Kidney (tissue), 22 donors: ENCODE measurements around the gene KRTAP12-3. TPM values are rescaled to one million over a fixed set of nuclear protein-coding genes. Genes with fewer than 3 reads are reported as not detected.
"Not testable (repeated sequence)": the region's sequence is repeated elsewhere in the genome, so short reads cannot be mapped to it uniquely, and the experiment has no call there.

ENCODE experiments used
- DNase-seq, 5 donors: peaks; one replicate each; pipeline ENCODE4 v3.0.0-alpha.2; 2013 to 2020
- FAIRE-seq: peaks from 2 replicates; lab custom pipeline; 2012; peaks lifted over from hg19 to GRCh38; lab: Jason Lieb, UNC
- H3K27ac ChIP-seq, 2 donors: one replicate each; pipeline ENCODE4 v1.7.0; 2013; ENCODE audit warnings: low read depth in 2 of 2, low read length in 2 of 2, inconsistent platforms in 1 of 2
- H3K27me3 ChIP-seq: one replicate; pipeline ENCODE4 v1.7.1; 2013; ENCODE audit warnings: low read length, inconsistent platforms; ENCODE audit not compliant: control insufficient read depth, insufficient read depth
- H3K36me3 ChIP-seq, 3 donors: one replicate each; pipeline versions ENCODE4 v1.7.0 to v1.7.1; 2013; ENCODE audit warnings: low read length in 3 of 3, control low read depth in 1 of 3, inconsistent platforms in 1 of 3; ENCODE audit not compliant: insufficient read depth in 3 of 3, control insufficient read depth in 2 of 3
- H3K4me1 ChIP-seq, 3 donors: one replicate each; pipeline versions ENCODE4 v1.7.0 to v1.7.1; 2013; ENCODE audit warnings: low read length in 3 of 3, inconsistent platforms in 1 of 3, low read depth in 1 of 3; ENCODE audit not compliant: control insufficient read depth in 2 of 3, insufficient read depth in 2 of 3
- H3K4me3 ChIP-seq, 3 donors: one replicate each; pipeline versions ENCODE4 v1.7.0 to v1.8.1; 2013; ENCODE audit warnings: low read length in 3 of 3, control low read depth in 1 of 3, inconsistent platforms in 1 of 3
- H3K9ac ChIP-seq, 3 donors: one replicate each; pipeline versions ENCODE4 v1.7.0 to v1.7.1; 2013; ENCODE audit warnings: low read length in 3 of 3, control low read depth in 1 of 3, inconsistent platforms in 1 of 3
- H3K9me3 ChIP-seq, 3 donors: one replicate each; pipeline versions ENCODE4 v1.7.0 to v1.7.1; 2013; ENCODE audit warnings: low read length in 3 of 3, control low read depth in 1 of 3, inconsistent platforms in 1 of 3; ENCODE audit not compliant: control insufficient read depth in 2 of 3, insufficient read depth in 1 of 3
- intact Hi-C: fragments of 100-400 bp; cut with DNase I; formaldehyde crosslinking; loops from one replicate; pipeline ENCODE4 v1.11.1; 2022
- long read RNA-seq, 10 donors: library from polyadenylated mRNA in 1 of 10; unstranded in 1 of 10; transcript quantifications; one replicate each; pipeline ENCODE4 v2.0.0 and lab custom pipeline, GENCODE V29; 2021 to 2026
- polyA plus RNA-seq: library from polyadenylated mRNA; stranded (reverse); fragments of 350-450 nt; fragmentation: Illumina TruSeq; extraction: RNeasy Lipid Tissue Mini Kit (QIAGEN cat#74804); gene quantifications from one replicate; pipeline ENCODE4 v1.2.3, GENCODE V29; 2014; ENCODE audit warnings: low read depth, low replicate concordance; ENCODE audit not compliant: insufficient read depth
- total RNA-seq: library from RNA; stranded (reverse); fragmentation: NEBNext Ultra II Directional; extraction: Animal tissue kit (Norgen Biotek cat#: 25700); gene quantifications from one replicate; pipeline ENCODE4 v1.2.1, GENCODE V29; 2021
- TF ChIP-seq, protein P1 (sequence below): IDR thresholded peaks from 3 replicates; pipeline ENCODE4 v1.5.1; 2012; ENCODE audit warnings: mild to moderate bottlenecking, moderate library complexity, borderline replicate concordance; ENCODE audit not compliant: insufficient read depth; ENCODE audit errors: extremely low read depth
- donor health status: control.
- donor health status: control.
- donor health status: control.
- donor health status: control.
- donor health status: control.
- donor health status: DM: yes; HTN: yes; CAD: no.
- donor health status: Normal renal cell carcinoma (clear cell type).

The KRTAP12-3 gene, protein sequence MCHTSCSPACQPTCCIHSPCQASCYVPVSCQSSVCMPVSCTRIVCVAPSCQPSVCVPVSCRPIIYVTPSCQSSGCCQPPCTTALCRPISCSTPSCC
- total RNA-seq: not detected
- polyA plus RNA-seq: not detected
- long read RNA-seq, donor 1: 0 reads
- long read RNA-seq, donor 2: 0 reads
- long read RNA-seq, donor 3: 0 reads
- long read RNA-seq, donor 4: 0 reads
- long read RNA-seq, donor 5: 0 reads
- long read RNA-seq, donor 6: 0 reads
- long read RNA-seq, donor 7: 0 reads
- long read RNA-seq, donor 8: 0 reads
- long read RNA-seq, donor 9: 0 reads
- long read RNA-seq, donor 10: 0 reads

DNA sequence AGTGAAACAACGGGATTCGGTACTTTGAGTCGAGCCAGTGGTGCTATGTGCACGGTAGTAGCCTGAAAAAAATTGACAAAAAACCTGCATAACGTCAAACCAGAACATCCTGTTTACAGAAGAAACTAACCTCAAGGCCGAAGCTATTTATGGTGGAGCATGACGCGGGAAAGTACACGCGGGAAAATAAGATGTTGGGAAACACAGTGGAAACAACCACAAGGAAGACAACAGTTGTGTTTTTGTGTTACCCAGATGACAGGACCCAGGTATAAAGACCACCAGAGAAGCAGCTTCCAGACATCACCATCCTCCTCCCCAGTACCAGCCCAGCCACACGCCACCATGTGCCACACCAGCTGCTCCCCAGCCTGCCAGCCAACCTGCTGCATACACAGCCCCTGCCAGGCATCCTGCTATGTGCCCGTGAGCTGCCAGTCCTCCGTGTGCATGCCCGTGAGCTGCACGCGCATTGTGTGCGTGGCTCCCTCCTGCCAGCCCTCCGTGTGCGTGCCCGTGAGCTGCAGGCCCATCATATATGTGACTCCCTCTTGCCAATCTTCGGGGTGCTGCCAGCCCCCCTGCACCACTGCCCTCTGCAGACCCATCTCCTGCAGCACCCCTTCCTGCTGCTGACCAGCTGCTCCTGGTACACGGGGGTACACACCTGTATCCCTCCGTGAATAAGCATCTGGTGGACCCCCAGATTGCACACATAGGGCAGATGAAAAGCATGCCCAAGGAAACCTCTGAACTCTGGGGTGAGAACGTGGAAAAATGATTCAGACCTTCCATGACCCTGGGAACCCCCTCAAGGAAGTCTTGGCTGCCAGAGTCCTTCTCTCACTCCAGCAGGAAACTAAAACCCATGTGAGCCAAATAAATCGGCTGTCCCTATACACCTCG lies at the start of gene KRTAP12-3:
KRTAP12-3 (plus strand) TSS at position 298 of the 906 bp plus-strand sequence; CDS start at position 346, 48 bp downstream.
- peak in 1 of 5 donors; percentile 65 for DNase-seq
- no peaks in the 10 kb centered on the region for H3K27me3 ChIP-seq
- no peaks in the 10 kb centered on the region for H3K4me1 ChIP-seq
- no peak for FAIRE-seq
- TF ChIP-seq, protein P1, sequence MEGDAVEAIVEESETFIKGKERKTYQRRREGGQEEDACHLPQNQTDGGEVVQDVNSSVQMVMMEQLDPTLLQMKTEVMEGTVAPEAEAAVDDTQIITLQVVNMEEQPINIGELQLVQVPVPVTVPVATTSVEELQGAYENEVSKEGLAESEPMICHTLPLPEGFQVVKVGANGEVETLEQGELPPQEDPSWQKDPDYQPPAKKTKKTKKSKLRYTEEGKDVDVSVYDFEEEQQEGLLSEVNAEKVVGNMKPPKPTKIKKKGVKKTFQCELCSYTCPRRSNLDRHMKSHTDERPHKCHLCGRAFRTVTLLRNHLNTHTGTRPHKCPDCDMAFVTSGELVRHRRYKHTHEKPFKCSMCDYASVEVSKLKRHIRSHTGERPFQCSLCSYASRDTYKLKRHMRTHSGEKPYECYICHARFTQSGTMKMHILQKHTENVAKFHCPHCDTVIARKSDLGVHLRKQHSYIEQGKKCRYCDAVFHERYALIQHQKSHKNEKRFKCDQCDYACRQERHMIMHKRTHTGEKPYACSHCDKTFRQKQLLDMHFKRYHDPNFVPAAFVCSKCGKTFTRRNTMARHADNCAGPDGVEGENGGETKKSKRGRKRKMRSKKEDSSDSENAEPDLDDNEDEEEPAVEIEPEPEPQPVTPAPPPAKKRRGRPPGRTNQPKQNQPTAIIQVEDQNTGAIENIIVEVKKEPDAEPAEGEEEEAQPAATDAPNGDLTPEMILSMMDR: no peak
- H3K9ac ChIP-seq: no peak within 1 kb of the TSS
- no peak within 1 kb of the TSS for H3K4me3 ChIP-seq
- no peak within 1 kb of the TSS for H3K27ac ChIP-seq
- no peaks in the 10 kb centered on the region for H3K36me3 ChIP-seq
- H3K9me3 ChIP-seq: peaks cover 0 to 11% (median 4%) of the 10 kb centered on the region in 3 donors
- intact Hi-C loops: no loop called here

DNA sequence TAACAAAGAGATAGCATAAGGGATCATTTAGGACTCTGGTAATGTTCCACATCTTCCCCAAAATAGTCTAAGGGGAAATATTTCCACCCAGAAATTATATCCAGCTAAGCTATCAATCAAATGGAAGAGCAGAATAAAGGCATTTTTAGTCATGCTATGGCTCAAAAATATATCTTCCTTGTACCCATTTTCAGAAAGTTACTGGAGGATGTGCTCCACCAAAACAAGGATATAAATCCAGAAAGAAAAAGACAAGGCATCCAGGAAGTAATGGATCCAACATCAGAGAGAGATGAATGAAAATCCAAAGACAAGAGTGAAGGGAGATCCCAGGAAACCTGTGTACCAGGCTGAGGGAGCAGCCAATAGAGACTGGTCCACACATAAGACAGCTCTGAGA lies 48.5 kb upstream of the KRTAP12-3 start:
- FAIRE-seq: no peak
- Histone ChIP-seq H3K27me3 (no peaks in the 10 kb centered on the region), H3K27ac (no peak overlapping the region), H3K9ac (no peak overlapping the region), H3K9me3 (peaks cover 0 to 5% (median 0%) of the 10 kb centered on the region in 3 donors), H3K4me3 (no peak overlapping the region), H3K36me3 (no peaks in the 10 kb centered on the region), H3K4me1 (no peaks in the 10 kb centered on the region)
- TF ChIP-seq, protein P1: no peak
- intact Hi-C loops: no loop called here
- no peak for DNase-seq

DNA sequence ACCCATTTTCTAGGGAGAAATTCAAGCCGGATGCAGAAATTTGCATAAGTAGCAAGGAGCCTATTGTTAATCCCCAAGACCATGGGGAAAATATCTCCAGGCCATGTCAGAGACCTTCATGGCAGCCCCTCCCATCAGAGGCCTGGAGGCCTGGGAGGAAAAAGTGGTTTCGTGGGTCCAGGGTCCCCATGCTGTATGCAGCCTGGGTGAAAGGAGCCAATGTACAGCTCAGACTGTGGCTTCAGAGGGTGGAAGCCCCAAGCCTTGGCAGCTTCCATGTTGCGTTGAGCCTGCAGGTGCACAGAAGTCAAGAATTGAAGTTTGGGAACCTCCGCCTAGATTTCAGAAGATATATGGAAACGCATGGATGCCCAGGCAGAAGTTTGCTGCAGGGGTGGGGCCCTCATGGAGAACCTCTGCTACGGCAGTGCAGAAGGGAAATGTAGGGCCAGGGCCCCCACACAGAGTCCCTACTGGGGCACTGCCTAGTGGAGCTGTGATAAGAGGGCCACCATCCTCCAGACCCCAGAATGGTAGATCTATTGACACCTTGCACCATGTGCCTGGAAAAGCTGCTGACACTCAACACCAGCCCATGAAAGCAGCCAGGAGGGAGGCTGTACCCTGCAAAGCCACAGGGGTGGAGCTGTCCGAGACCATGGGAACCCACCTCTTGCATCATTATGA lies 47.4 kb upstream of the KRTAP12-3 start:
- FAIRE-seq, H3K4me3 ChIP-seq, H3K9ac ChIP-seq, H3K9me3 ChIP-seq, H3K36me3 ChIP-seq, H3K4me1 ChIP-seq, DNase-seq, intact Hi-C loops, H3K27me3 ChIP-seq, H3K27ac ChIP-seq: not testable (repeated sequence)
